HepG2 (cell line): ENCODE data around the gene KAZN.

Experiments used
- CTCF ChIP-seq: sonication (generic); formaldehyde crosslinking; IDR thresholded peaks from 2 replicates; pipeline ENCODE4 v1.5.0; 2020; ENCODE audit warnings: mild to moderate bottlenecking, missing genetic modification reagents, moderate library complexity
- ELF3 ChIP-seq: IDR thresholded peaks from 2 replicates; pipeline ENCODE4 v1.6.1; 2016; ENCODE audit warnings: missing genetic modification reagents, missing compliant biosample characterization
- ZEB1 ChIP-seq: IDR thresholded peaks from 2 replicates; pipeline ENCODE4 v1.6.1; 2012; ENCODE audit warnings: mild to moderate bottlenecking, low read depth, inconsistent platforms; ENCODE audit not compliant: insufficient replicate concordance
- ZNF615 ChIP-seq: sonication (generic); formaldehyde crosslinking; IDR thresholded peaks from 2 replicates; pipeline ENCODE4 v1.5.0; 2020; ENCODE audit warnings: mild to moderate bottlenecking, missing genetic modification reagents, borderline replicate concordance

- TF ChIP-seq ZEB1 = no peak
- TF ChIP-seq CTCF (CRISPR knock-in tag) = no peak
- TF ChIP-seq ELF3 = no peak
- no peak for TF ChIP-seq ZNF615 (CRISPR knock-in tag)
Observed at GRCh38 chr1:14725238-14725637, 126.8 kb downstream of the KAZN start.
